IPS DF 6.9 (cell line): Measurements from ENCODE around the gene DHX8.

Source experiments
- DNase-seq: peaks from one replicate; pipeline ENCODE4 v3.0.0-alpha.2; 2013; ENCODE audit warnings: low read depth, low spot score
- H3K27ac ChIP-seq: one replicate; pipeline ENCODE4 v1.5.1; 2013; ENCODE audit warnings: low read length, control low read depth
- H3K27me3 ChIP-seq: 2 replicates; pipeline ENCODE4 v1.6.1; 2013; ENCODE audit warnings: mild to moderate bottlenecking, low read length; ENCODE audit not compliant: control insufficient read depth, insufficient read depth
- H3K36me3 ChIP-seq: 2 replicates; pipeline ENCODE4 v1.6.1; 2013; ENCODE audit warnings: low read length; ENCODE audit not compliant: control insufficient read depth, insufficient read depth
- H3K4me1 ChIP-seq: 2 replicates; pipeline ENCODE4 v1.6.1; 2013; ENCODE audit warnings: low read length; ENCODE audit not compliant: control insufficient read depth, insufficient read depth
- H3K4me3 ChIP-seq: 2 replicates; pipeline ENCODE4 v1.5.1; 2013; ENCODE audit warnings: mild to moderate bottlenecking, low read length
- H3K9me3 ChIP-seq: 2 replicates; pipeline ENCODE4 v1.6.1; 2013; ENCODE audit warnings: low read length, inconsistent platforms; ENCODE audit not compliant: control insufficient read depth, insufficient read depth
- WGBS: extraction: QIAGEN DNeasy Blood & Tissue Kit; methylation state at CpG from one replicate; pipeline ENCODE4 v1.1.7; 2013; ENCODE audit warnings: mixed read lengths, missing lambda C conversion rate; ENCODE audit not compliant: insufficient read length, insufficient coverage; 5-methylcytosine and 5-hydroxymethylcytosine counted together

Gene DHX8

GRCh38 chr17:43574896-43575525, 91.2 kb downstream of the DHX8 start:
- Histone ChIP-seq H3K27me3 (no peaks in the 10 kb centered on the region), H3K9me3 (no peaks in the 10 kb centered on the region), H3K36me3 (no peaks in the 10 kb centered on the region), H3K4me3 (no peak overlapping the region), H3K4me1 (peaks cover 2% of the 10 kb centered on the region), H3K27ac (no peak overlapping the region)
- no CpG with 5 or more reads among the region's 5 CpGs for WGBS
- DNase-seq, result no peak
